Testis (tissue), 2 donors: ENCODE data around the gene GARIN3.

Experiments used
- CTCF ChIP-seq, 3 experiments: fragments of 450-650 bp in 2 of 3; fragments of 200-600 bp in 1 of 3; sonication (generic) in 1 of 3; IDR thresholded peaks; one replicate each; pipeline ENCODE4 v1.5.1; 2016 to 2019; ENCODE audit warnings: antibody characterized with exemption in 3 of 3, mild to moderate bottlenecking in 2 of 3, moderate library complexity in 1 of 3
- POLR2A ChIP-seq: fragments of 450-650 bp; IDR thresholded peaks from one replicate; pipeline ENCODE4 v1.6.1; 2017; ENCODE audit warnings: antibody characterized with exemption, mild to moderate bottlenecking, moderate library complexity

GRCh38 chr5:157178966-157179365 is 12.9 kb upstream of the GARIN3 start:
- no peak for TF ChIP-seq CTCF (IDR thresholded peaks at IDR 0.05)
- no peak for TF ChIP-seq POLR2A
